Measurements from ENCODE around the gene SLC6A6. TPM values are rescaled to one million over a fixed set of nuclear protein-coding genes. Genes with fewer than 3 reads are reported as not detected.

Gene SLC6A6
- total RNA-seq, 1 experiment from 2014 or later: 72.6 TPM

DNA sequence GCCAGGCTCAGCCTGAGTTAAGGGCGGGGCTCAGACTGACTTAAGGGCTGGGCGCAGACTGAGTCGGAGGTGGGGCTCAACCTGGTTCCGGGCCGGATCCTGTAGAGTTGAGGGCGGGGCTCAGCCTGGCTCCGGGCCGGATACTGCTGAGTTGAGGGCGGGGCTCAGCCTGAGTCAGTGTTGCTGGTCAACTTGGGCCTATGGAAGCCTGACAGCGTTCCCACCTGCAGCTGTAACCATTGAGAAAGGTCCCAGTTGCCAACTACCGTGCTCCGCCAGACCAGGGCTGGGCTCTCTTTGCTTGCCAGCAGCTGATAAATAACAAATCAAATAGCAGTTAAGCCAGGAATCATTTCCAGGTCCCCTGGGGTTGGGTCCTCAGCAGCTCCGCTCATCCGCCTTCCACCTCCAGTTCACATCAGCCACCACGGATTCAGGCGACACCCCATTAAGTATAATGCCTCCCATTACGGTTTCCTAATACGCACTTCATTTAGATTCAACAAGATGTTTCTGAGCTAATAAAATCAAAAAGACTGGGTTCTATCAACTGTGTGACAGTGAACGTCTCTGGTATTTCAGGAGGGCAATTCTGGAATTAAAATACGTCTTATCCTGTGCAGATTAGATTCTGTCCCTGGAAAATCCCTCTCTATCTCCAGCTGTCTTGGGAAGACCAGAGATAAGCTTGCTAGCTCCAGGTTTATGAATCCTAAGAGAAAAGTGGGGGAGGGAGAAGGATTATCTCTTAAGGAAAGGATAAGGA is 130.5 kb downstream of the SLC6A6 start:
- Histone ChIP-seq H4K20me1 (ENCODE audit: control insufficient read depth, insufficient read depth, insufficient read length) (no peaks in the 10 kb centered on the region), H3K18ac (ENCODE audit: insufficient read length, low read depth, low read length) (no peak overlapping the region), H3K27me3 (ENCODE audit: insufficient read depth, low read length) (no peaks in the 10 kb centered on the region), H3K9ac (ENCODE audit: extremely low read depth, insufficient read length, low read length) (no peak overlapping the region), H2AK5ac (ENCODE audit: insufficient read length, low read length) (no peak overlapping the region), H3K56ac (ENCODE audit: insufficient read length, low read depth, low read length) (no peak overlapping the region), H3K79me2 (ENCODE audit: insufficient read depth, low read length) (no peaks in the 10 kb centered on the region), H2BK12ac (ENCODE audit: insufficient read length, low read depth, low read length) (no peak overlapping the region), H3K4ac (ENCODE audit: low read depth, low read length) (no peak overlapping the region), H2BK20ac (ENCODE audit: low read depth, low read length, poor library complexity, severe bottlenecking) (no peak overlapping the region), H3K79me1 (ENCODE audit: insufficient read depth, low read depth, low read length, poor library complexity, severe bottlenecking) (no peaks in the 10 kb centered on the region), H4K8ac (replicated peaks; ENCODE audit: insufficient read length, low read depth, low read length) (no peak overlapping the region), H2AFZ (ENCODE audit: low read length) (no peak overlapping the region), H3K14ac (ENCODE audit: insufficient read depth, low read length) (no peak overlapping the region), H4K5ac (ENCODE audit: insufficient read length, low read depth, low read length) (no peak overlapping the region), H4K91ac (ENCODE audit: insufficient read length, low read depth, low read length) (no peak overlapping the region), H2BK120ac (ENCODE audit: low read depth, low read length, poor library complexity, severe bottlenecking) (no peak overlapping the region), H3K9me3 (ENCODE audit: control insufficient read depth, low read depth, low read length) (no peaks in the 10 kb centered on the region), H3K4me1 (ENCODE audit: insufficient read depth, low read length) (peaks cover 14% of the 10 kb centered on the region), H3T11ph (ENCODE audit: low read length) (no peak overlapping the region), H2BK5ac (ENCODE audit: insufficient read length, low read length) (no peak overlapping the region), H3K4me2 (ENCODE audit: insufficient read depth, insufficient read length, low read length) (no peak overlapping the region), H3K27ac (ENCODE audit: insufficient read length, low read depth, low read length) (no peak overlapping the region), H3K23ac (ENCODE audit: insufficient read length, low read depth, low read length) (no peak overlapping the region), H3K23me2 (ENCODE audit: insufficient read length, low read depth, low read length, poor library complexity, severe bottlenecking) (no peaks in the 10 kb centered on the region), H2BK15ac (ENCODE audit: low read depth, low read length) (no peak overlapping the region)
- no CpG with 5 or more reads among the region's 20 CpGs for WGBS (ENCODE audit: extremely low coverage, insufficient read length, low lambda C conversion rate)
- TF ChIP-seq, protein P1, sequence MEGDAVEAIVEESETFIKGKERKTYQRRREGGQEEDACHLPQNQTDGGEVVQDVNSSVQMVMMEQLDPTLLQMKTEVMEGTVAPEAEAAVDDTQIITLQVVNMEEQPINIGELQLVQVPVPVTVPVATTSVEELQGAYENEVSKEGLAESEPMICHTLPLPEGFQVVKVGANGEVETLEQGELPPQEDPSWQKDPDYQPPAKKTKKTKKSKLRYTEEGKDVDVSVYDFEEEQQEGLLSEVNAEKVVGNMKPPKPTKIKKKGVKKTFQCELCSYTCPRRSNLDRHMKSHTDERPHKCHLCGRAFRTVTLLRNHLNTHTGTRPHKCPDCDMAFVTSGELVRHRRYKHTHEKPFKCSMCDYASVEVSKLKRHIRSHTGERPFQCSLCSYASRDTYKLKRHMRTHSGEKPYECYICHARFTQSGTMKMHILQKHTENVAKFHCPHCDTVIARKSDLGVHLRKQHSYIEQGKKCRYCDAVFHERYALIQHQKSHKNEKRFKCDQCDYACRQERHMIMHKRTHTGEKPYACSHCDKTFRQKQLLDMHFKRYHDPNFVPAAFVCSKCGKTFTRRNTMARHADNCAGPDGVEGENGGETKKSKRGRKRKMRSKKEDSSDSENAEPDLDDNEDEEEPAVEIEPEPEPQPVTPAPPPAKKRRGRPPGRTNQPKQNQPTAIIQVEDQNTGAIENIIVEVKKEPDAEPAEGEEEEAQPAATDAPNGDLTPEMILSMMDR (conservative IDR thresholded peaks at IDR 0.05): no peak
- Mint-ChIP-seq H3K27ac (peak overlapping the region; percentile 5 to 47 (median 24); a peak in 2 of 7 replicates), H3K9me3 (peaks cover 3 to 7% of the 10 kb centered on the region in 2 experiments), H3K4me1 (peaks cover 58 to 60% of the 10 kb centered on the region in 2 experiments), H3K4me3 (0 out of 5 replicates have a peak overlapping the region, but pooled peaks of 1 of the 2 experiments have one; percentile 0), H3K27me3 (ENCODE audit: low read depth) (peaks cover 4% of the 10 kb centered on the region; the same call in 1 of the 2 replicates), H3K36me3 (ENCODE audit: insufficient read depth in 1 of 3, low read depth in 3 of 3) (peaks cover 0 to 4% (median 0%) of the 10 kb centered on the region in 3 experiments; a peak in 1 of 7 replicates)
- peak; percentile 95 for DNase-seq

Measured in H9 (cell line).